CD4-positive, alpha-beta T cell treated with Interleukin-6 at 100 ng/mL for 8 hours (primary cell): ENCODE results near the gene CDH4.

Experiments
- DNase-seq: peaks from one replicate; pipeline ENCODE4 v3.0.0-alpha.2; 2020; ENCODE audit warnings: mixed read lengths, low spot score

The CDH4 gene

DNA sequence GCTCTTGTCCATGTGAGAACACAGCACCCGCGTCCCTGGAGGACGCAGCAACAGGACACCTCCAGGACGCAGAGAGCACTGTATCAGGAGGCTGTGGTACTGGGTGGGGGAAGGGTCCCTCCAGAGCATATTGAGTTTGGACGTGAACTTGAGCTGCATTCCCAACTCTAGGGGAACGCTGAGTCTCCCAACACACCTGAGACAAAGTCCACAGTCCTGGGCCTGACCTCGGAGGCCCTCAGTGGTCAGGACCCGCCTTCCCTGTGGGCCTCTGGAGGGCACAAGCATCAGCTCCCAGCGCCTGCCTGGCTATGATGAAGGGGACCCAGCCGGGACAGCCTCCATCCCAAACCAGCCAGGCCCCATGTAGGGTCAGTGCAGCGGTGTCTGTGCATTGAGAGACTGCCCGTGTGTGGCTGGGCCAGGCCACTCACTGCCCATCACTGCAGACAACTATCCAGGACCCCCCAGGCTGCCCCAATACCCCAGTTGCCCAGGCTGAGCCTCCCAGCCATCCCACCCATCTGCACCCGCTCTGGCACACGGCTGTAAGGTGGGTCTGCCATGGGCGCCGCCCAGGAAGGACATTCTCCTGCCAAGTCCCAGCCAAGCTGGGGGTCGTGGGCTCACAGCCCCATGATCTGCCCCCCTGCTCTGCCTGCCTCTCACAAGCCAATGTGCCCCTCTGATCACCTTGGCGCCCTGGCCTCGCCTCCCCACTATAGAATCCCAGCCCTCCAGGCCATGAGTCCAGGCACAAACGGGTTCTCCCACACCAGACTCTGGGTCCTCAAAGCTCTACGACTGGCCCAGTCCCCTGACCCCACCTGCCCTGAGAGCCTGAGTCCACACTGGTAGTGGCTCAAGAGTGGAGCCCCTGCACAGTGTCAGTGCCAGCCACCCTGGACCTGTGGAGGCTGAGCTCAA, 697.9 kb downstream of the CDH4 start:
- no peak for DNase-seq

DNA sequence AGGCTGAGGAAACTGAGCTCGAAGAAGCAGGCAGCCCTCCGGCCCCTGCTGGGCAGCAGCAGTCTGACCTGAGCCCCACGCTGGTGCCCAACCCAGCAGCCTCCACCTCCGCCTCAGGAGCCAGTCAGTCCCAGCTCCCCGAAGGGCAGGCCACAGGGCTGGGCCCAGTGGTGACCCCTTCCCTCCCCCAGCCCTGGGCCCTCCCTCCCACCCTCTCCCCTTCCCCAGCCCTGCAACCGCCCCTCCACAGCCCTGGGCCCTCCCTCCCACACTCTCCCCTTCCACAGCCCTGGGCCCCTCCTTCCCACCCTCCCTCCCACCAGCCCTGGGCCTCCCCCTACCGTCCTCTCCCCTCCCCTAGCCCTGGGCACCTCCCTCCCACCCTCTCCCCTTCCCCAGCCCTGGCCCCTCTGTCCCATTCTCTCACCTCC, 698.6 kb downstream of the CDH4 start:
- DNase-seq = no peak

DNA sequence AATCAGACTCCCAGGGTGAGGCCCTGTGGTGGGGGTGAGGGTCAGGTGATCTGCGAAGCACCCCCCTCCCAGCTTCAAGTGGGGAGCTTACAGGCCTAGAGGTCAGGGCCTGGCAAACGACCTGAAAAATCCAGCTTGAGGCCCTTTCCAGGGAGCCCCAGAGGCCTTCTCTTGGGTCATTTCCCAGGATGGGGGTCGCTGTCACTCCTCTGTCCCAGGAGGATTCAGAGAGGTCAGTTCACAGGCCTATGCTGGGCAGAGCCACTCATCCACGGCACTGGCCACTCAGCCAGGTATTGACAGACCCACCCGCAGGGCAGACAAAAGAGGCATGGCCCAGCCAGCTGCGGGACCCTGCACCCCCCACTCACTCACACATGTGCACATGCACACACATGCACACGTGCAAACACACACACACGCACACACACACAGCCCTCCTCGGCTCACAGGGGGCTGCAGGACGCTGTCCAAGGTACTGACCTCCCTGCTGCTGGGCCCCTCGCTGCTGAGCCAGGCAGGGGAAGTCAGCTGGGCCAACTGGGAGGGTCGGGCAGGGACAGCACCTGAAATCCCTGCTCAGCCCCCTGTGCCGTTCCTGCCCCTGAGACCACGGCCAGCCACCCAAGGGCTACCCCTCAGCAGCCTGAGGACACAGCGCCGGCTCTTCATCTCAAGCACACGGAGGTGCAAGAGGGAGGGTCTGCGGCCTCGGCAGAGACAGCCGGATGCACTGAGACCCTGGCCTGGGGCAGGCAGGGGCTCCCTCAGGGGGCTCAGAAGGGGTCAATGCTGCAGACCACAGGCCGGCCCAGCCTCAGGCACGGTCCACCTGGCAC, 699.9 kb downstream of the CDH4 start:
- no peak for DNase-seq

GRCh38 chr20:61953037-61954021, 701.3 kb downstream of the CDH4 start:
- DNase-seq = no peak

GRCh38 chr20:61954276-61955021, 702.4 kb downstream of the CDH4 start:
- DNase-seq = no peak

DNA sequence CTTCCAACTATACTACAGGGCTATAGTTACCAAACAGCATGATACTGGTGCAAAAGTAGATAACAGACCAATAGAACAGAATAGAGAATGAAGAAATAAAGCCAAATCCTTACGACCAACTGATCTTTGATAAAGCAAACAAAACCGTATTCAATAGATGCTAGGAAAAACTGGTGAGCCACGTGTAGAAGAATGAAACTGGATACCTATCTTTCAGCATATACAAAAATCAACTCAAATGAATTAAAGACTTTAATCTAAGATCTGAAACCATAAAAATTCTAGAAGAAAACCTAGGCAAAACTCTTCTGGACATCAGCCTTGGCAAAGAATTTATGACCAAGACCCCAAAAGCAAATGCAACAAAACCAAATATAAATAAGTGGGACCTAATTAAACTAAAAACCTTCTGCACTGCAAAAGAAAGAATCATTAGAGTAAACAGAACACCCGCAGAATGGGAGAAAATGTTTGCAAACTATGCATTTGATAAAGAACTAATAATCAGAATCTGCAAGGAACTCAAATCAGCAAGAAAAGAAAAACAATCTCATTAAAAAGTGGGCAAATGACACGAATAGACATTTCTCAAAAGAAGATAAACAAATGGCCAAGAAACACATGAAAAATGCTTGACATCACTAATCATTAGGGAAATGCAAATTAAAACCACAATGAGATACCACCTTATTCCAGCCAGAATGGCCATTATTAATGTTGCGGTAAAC, 703.8 kb downstream of the CDH4 start:
- no peak for DNase-seq

DNA sequence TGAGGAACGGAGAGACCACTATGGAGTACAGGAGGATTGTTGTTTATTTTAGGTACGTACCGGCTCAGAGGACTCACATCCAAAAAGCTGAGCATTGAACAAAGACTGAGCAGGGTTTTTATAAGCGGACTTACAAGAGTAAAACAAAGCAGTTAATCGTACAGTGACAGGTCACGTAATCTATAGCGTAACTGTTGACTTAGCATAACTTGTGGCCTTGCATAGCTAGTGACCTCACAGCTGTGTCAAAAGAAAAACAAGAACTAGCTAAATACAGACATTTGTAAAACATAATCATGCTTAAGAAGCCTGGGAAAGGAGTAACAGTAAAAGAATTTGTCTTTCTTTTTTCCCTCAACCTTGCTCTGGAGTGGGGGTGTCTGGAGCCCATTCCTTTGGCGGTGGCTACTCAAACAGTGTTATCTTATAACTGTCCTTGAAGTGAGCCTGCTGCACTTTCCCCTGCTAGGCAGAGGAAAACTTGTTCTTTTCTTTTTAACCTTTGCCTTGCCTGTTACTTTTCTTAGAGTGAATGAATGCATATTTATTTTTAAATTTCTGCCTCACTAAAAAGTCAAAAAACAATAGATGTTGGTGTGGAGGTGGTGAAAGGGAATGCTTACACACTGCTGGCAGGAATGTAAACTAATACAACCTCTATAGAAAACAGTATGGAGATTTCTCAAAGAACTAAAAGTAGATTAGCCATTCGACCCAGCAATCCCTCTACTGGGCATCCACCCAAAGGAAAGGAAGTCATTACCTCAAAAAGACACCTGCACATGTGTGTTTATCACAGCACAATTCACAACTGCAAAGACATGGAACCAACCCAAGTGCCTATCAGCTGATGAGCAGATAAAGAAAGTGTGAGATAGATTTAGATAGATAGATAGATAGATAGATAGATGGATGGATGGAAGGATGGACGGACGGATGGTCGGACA, 704.6 kb downstream of the CDH4 start:
- DNase-seq = no peak

GRCh38 chr20:61957961-61958715, 706.1 kb downstream of the CDH4 start:
- DNase-seq = no peak

- no peak for DNase-seq
These were observed 707.0 kb downstream of the CDH4 start for GRCh38 chr20:61958773-61959700.

DNA sequence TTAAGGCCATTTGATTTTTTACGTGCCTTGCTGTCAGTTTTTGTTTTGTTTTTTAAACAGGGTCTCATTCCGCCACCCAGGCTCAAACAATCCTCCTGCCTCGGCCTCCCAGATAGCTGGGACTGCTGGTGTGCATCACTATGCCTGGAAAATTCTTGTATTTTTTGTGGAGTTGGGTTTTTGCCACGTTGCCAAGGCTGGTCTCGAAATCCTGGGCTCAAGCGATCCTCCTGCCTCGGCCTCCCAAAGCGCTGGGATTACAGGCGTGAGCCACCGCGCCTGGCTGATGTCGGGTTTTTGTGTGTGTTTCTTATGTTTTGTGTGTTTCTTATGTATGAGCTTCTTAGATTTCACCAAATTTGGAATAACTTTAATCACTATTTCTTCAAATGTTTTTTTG, 708.8 kb downstream of the CDH4 start:
- DNase-seq = no peak

DNA sequence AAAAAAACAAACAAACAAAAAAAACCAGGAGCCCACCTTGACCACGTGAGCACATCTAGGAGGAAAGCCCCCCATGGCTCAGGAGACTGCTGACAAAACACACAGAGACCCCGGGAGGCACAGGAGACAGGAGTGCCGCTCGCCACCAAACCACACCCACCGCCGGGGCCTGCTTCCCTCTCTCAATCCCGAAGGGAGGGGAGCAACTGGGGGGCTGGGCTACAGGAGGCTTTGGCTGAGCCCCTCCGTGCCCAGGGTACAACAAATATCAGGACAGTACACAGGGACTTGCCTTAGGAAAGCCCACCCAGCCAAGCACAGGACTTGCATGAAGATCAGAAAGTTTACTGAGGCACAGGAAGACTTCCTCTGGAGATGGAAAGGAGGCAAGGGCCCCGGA, 711.1 kb downstream of the CDH4 start:
- DNase-seq = no peak

GRCh38 chr20:61963885-61964674, 712.0 kb downstream of the CDH4 start:
- no peak for DNase-seq

DNA sequence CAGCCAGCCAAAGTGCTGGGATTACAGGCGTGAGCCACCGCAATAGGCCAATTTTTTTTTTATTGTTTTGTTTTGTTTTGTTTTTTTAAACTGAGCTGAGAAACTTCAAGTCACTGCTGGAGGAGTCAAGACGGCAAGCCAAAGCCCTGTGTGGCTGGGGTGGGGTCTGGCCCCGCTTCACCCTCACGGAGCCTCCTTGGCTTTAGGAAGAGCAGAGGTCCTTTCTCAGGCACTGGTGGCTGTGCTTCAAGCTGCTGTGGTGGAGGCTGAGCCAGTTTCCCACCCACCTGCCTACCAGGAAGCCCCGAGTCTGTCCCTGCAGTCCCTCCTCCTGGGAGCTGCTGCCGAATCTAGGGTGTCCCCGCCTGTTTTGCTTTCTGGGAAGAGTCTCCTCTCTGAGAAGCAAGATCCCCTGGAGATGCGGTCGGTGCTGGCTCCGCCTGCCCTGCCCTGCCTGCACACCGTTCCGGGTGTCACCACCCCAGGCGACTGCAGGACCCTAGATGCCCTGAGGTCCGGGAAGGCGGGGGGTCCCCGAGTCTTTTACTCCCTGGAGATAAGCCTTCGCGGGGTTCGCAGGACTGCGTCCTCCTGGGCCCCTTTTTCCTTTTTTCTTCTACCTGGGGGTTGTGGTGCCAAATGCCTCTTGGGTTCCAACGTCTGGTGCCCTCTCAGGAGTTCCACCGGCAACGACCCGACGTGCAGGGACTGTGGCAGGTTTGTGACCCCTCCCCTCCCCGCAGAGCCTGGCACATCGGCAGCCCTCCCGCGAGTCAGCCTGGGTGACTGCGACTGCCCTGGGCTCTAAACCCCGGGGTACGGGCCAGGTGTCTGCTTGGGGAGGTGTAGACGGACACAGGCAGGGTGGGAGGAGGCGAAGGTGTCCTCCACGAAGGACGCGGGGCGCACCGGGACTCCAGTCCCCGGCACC, 712.9 kb downstream of the CDH4 start:
- DNase-seq = no peak

- DNase-seq = no peak
These were observed 713.8 kb downstream of the CDH4 start for GRCh38 chr20:61965606-61966491.
